Islet of Langerhans (tissue), 1 donor: ENCODE results near the gene SLC6A19.

Source experiments
- FAIRE-seq: peaks from one replicate; lab custom pipeline; 2011; peaks lifted over from hg19 to GRCh38; lab: Jason Lieb, UNC

The SLC6A19 gene

DNA sequence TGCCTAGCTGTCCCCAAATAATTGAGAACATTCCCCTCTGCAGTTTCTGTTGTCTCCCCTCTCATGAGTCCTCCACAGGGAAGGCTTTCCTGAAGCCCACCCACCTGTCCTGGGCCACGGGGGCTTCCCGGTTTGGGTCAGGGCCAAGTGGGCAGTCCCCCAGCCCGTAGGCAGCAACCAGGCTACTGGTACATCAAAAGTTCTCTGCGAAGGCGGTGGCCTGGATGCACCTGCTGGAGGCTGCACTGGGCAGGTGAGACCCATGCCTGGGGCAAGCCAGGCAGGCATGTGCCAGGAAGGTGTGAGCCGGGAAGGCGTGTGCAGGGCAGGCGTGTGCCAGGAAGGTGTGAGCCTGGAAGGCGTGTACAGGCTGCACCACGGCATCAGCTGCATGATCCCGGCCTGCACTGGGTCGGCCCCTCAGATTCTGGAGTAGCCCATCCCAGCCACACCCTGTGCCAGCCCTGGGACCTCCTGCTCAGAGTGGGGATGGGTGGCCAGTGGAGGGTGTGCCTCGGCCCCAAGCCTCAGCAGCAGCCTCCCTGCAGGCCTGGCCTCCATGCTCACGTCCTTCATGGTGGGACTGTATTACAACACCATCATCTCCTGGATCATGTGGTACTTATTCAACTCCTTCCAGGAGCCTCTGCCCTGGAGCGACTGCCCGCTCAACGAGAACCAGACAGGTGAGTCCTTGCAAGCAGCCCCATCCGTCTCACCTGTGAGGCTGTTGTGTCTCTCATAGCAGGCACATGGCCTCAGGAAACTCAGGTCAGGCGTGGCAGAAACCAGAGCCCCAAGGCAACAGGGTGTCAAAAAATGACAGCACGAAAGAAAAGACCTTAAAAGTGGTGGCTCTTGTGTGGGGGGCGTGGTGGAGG is 8.7 kb downstream of the SLC6A19 start:
- FAIRE-seq = no peak

DNA sequence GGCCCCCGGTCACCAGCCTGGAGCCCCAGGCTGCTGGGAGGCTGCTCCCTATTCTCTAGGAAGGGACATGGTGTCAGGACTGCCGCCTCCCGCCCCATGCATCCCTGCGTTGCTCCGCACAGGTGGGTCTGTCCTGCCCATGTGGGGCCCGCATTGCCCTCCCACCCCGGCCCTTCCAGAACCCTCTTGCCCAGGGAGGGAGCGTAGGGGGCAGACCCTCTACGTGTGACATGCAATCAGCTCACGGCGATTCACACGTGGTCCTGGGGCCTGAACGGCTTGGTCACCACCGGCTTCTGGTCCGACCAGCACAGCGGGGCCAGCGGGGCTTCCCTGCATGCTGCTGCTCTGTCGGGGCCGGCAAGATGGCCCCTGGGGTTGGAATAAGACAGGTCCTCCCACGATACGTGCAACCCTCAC is 9.4 kb downstream of the SLC6A19 start:
- FAIRE-seq = no peak

DNA sequence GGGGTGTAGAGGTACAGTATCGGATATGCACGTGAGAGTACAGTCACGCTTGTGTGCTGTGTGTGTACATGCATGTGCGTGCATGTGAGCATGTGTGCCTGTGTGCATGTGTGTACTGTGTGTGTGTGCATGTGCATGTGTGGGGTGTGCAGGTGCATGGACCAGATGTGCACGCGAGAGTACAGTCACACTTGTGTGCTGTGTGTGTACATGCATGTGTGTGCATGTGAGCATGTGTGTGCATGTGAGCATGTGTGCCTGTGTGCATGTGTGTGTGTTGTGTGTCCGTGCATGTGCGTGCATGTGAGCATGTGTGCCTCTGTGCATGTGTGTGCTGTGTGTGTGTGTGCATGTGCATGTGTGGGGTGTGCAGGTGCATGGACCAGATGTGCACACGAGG is 10.3 kb downstream of the SLC6A19 start:
- FAIRE-seq = no peak

DNA sequence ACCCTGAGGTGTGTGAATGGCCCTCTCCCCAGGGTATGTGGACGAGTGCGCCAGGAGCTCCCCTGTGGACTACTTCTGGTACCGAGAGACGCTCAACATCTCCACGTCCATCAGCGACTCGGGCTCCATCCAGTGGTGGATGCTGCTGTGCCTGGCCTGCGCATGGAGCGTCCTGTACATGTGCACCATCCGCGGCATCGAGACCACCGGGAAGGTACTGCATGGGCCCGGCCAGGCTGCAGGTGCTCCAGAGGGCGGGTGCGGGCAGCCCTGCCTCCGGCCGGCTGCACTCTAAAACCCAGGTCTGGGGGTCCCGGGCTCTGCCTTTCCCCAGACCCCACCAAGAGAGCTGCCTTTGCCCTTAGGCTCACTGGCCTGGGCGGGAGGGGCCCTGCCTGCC is 10.9 kb downstream of the SLC6A19 start:
- FAIRE-seq = no peak

DNA sequence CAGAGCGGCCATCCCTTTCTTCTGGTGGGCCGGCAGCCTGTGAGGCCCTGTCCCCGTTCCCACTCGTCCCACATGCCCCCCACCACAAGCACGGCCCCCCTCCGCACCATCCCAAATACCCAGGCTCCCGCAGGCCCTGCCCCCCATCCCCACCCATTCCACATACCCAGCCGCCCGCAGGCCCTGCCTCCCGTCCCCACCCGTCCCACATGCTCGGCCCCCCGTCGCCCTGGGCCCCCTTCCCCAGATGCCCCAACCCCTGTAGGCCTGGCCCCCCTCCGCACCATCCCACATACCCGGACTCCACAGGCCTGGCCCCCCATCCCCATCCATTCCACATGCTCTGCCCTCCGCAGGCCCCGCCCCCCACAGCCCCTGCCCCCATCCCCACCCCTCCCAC is 11.5 kb downstream of the SLC6A19 start:
- no peak for FAIRE-seq

DNA sequence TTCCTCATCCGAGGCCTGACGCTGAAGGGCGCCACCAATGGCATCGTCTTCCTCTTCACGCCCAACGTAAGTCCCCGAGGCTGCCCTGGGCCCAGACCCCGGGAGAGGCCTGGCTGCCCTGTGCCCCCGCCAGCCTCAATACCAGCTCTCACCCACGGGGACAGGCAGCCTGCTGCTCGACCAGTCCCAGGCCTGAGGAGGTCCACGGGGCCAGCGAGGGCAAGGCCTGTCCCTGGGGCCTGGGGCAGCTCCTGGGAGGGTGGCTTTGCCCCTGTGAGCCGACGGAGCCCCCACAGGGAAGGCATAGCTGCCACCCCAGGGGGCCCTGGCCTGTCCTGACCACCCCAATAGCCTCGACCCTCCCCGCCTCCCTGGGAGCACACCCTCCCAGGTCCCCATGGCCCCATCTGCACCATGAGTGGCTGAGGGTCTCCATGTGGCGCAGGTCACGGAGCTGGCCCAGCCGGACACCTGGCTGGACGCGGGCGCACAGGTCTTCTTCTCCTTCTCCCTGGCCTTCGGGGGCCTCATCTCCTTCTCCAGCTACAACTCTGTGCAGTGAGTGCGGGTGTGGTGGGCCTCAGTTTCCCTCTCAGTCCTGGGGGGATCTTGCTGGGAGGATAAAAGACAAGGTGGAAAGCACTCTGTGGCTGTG is 12.2 kb downstream of the SLC6A19 start:
- no peak for FAIRE-seq

DNA sequence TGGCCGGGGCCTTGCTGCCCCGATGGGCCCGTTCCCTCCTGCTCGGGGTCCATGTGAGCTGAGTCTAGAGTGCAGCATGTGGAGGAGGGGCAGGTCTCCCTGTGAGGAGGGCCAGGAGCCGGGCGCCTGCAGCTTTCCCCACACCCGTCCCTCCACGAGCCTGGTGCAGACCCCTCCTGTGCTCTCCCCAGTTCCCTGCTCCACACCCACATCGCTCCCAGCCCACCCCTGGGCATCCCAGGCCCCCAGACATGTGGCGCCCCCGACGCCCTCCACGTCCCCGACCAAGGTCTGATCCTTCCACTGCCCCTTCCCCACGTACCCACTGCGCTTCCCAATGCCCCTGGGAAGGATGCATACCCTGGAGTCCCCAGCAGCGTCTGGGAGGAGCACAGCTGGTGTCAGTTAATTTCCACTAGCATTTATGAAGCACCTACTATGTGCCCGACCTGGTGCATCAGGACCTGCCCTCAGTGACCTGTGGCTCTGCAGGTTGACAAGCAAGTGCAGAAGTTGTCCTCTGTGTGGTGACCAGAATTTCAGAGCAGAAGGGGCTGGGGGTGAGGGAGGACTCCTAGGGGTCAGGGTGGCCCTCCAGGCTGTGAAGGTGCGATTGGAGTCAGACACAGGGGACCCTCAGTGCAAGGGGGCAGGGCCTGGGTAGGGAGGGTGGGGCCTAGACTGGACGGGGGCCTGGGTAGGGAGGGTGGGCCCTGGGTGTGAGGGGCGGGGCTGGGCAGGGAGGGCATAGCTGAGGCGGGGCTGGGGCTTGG is 13.0 kb downstream of the SLC6A19 start:
- FAIRE-seq = no peak

DNA sequence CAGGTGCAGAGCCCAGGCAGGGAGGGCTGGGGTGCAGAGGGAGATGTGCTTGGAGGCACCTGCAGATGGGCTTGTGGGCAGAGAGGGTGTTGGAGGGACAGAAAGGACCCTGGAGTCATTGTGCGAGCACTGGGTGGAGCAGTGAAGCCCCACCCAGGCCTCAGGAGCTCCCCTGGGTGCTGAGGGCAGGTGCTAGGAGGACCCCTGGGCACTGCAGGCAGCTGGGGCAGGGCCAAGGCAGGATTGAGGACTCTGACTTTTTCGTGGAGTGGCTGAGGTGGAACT is 13.5 kb downstream of the SLC6A19 start:
- FAIRE-seq = no peak

DNA sequence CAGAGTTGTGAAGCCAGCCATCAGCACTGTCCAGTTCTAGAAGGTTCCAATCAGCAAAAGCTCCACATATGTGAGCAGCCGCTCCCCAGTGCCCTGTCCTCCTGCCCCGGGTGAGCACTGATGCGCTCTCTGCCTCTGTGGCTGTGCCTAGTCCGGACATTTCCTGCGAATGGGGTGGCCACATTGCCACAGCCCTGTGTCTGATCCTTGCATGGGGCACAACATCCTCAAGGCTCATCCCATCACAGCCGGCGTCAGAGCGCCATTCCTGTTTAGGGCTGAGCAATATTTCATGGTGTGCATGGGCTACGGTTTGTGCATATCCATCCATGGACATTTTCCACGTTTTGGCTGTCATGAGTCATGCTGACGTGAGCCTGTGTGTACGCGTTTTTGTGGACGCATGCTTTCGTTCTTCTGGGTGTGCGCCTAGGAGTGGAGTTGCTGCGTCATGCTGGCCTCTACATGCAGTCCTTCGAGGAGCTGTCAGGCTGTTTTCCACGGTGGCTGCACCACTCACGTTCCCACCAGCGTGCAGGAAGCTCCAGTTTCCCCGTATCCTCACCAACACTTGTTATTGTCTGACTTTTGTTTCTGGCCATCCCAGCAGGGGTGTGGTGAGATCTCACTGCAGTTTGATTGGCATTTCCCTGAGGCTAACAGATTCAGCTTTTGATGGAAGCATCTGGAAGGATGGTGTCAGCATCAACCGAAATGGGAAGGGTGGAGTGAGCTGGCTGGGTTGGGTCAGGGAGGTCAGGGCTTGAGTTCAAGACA is 14.1 kb downstream of the SLC6A19 start:
- no peak for FAIRE-seq

DNA sequence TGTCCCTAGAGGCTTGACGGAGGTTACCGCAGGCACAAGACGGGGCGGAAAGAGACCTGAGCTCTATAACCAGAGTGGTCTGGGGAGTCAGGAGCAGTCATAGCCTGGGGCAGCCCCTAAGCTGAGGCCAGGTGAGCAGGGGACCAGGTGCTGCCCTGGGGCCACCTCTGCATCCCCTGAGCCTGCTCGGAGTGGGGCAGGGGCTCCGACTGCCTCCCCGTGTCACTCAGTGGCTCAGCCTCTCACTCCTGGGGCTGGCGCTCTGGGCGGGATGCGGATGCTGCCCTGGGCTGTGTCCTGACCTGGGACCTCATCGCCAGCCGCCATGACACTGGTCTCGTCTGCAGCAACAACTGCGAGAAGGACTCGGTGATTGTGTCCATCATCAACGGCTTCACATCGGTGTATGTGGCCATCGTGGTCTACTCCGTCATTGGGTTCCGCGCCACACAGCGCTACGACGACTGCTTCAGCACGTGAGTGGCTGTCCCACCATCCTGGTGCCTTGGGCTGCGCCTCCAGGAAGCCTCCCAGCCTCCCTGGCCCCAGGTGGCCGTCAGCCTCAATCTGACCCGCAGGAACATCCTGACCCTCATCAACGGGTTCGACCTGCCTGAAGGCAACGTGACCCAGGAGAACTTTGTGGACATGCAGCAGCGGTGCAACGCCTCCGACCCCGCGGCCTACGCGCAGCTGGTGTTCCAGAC is 15.0 kb downstream of the SLC6A19 start:
- FAIRE-seq = no peak

DNA sequence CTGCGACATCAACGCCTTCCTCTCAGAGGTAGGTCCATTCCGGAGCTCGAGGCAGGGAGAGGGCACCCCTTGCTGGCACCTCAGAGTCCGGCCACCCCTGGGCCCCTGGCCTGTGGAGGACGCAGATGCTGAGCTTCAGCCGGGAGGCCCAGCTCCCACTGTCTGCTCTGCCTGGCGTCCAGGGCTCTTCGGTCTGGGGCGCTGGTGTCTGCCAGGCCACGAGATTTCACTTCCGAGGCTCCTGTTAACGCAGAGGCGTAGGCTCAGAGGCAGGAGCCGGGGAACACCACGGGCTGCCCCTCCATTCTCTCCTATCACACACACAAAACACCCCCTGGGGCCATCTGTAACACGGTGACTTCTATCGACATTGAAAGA is 15.5 kb downstream of the SLC6A19 start:
- FAIRE-seq = no peak

DNA sequence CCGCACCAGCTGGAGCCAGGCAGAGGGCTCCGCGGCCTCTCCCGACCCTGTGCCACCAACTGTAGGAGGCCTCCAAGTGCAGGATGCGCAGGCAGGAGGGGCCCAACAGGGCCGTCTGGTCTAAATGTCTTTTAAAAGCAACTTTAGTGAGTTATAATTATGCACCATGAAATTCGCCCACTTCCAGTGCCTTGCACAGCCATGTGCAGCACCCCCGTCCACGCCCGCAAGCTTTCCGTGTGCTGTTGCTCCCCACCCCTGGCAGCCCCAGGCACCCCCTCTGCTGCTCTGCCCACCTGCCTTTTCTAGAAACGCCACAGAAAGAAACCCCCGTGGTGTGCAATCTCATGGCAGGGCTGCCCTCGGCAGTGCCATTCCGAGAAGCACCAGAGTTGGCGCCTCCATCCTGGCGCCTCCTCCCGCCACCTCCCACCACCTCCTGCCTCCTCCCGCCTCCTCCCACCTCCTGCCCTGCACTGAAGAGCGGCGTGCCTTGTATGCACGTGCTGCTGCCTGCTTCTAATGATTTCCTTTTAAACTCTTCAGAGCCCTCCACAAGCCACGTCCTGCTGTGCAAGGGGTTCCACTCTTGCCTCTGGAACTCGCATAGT is 16.3 kb downstream of the SLC6A19 start:
- no peak for FAIRE-seq

DNA sequence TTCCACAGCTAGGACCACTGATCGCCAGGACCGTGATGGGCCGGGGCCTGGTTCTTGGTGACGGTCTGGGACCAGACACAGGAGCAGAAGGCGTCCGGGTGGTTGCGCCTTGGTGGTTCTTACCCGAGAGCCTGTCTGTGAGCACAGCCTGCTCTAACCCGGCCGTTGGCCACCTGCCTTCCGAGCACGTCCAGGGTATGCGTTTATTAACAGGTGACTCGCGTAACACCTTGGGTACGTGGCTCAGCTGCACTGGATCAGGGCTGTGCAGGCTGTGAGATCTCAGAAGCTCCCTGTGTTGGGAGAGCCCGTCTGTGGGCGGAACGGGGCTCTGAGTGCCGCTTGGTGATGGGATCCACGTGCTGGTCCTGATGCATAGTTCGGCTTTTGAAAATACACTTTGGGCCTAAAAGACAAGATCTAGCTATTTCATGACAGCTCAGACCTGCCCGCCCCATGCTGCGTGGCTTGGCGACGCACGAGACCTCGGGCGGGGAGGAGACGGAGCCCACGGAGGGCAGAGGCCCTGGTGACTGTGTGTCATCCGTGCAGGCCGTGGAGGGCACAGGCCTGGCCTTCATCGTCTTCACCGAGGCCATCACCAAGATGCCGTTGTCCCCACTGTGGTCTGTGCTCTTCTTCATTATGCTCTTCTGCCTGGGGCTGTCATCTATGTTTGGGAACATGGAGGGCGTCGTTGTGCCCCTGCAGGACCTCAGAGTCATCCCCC is 17.1 kb downstream of the SLC6A19 start:
- FAIRE-seq = no peak

DNA sequence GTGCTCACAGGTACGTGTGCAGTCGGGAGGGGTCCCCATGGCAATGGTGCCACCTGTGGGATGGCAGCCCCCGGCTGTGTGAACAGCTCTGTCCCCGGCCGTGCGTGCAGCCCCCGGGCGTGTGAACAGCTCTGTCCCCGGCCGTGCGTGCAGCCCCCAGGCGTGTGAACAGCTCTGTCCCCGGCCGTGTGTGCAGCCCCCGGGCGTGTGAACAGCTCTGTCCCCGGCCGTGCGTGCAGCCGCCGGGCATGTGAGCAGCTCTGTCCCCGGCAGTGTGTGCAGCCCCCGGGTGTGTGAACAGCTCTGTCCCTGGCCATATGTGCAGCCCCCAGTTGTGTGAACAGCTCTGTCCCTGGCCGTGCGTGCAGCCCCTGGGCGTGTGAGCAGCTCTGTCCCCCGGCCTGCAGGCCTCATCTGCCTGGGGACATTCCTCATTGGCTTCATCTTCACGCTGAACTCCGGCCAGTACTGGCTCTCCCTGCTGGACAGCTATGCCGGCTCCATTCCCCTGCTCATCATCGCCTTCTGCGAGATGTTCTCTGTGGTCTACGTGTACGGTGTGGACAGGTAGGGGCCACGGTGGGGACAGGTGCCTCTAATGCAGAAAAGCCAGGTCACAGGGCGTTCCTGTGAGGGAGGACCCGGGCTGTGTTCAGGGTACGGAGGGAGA is 17.8 kb downstream of the SLC6A19 start:
- FAIRE-seq = no peak

DNA sequence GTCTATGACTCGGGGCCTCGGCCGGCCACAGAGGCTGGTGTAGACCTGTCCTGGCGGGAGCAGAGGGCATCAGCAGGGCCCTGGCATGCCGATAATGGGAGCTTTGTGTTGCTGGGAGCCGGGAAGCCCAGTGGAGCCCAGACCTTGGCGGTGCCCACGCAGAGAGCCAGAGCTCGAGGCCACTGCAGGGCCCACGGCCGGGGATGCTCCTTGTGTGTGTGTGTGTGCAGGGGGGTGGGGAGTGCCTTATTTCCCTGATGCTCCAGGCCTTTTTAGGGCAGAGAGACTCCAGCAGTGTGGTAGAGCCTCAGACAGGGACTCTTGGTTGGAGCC is 18.3 kb downstream of the SLC6A19 start:
- FAIRE-seq = no peak

DNA sequence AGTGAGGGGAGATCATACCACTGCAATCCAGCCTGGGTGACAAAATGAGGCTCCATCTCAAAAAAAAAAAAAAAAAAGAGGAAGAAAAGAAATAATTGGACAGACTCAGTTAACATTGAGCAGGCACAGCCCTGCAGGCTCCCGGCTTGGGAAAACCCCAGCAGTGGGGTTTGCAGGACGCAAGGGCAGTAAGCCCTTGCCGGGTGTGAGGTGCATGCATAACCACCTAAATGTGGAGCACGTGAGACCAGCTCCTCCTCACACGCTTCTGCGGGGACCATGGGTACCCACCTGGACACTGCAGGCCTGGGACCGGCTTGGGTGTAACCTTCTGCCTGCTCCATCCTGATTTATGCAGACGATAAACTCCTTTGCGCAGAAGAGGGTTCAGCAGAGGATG is 19.0 kb downstream of the SLC6A19 start:
- FAIRE-seq = no peak

DNA sequence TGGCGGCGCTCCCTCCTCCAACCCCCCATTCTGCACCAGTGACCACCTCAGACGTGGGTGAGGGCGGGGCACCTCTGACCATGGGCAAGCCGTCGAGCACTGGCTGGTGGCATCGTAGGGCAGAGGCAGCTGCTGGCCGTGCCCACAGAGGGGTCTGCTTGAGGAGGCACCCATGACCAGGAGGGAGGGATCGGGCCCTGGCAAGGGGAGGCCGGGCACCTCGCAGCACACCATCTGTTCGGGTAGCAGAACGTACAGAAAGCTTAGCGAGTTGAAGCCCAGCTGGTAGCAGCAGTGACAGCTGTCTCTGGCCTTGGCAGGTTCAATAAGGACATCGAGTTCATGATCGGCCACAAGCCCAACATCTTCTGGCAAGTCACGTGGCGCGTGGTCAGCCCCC is 19.4 kb downstream of the SLC6A19 start:
- no peak for FAIRE-seq

DNA sequence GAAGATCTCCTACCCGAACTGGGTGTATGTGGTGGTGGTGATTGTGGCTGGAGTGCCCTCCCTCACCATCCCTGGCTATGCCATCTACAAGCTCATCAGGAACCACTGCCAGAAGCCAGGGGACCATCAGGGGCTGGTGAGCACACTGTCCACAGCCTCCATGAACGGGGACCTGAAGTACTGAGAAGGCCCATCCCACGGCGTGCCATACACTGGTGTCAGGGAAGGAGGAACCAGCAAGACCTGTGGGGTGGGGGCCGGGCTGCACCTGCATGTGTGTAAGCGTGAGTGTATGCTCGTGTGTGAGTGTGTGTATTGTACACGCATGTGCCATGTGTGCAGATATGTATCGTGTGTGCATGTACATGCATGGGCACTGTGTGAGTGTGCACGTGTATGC is 20.3 kb downstream of the SLC6A19 start:
- no peak for FAIRE-seq

DNA sequence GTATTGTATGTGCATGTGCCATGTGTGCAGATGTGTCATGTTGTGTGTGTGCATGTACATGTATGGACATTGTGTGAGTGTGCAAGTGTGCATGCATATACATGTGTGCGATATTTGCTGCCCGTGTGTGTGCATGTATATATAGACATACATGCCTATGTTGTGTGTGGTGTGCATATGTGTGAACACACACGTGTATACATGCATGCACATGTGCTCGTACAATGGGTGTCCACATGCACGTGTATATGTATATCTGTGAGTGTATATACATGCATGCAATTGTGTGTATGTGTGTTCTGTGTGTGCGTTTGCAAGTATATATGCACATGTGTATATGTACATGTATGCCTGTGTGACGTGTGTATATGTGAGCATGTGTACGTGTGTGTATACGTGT is 20.8 kb downstream of the SLC6A19 start:
- no peak for FAIRE-seq

DNA sequence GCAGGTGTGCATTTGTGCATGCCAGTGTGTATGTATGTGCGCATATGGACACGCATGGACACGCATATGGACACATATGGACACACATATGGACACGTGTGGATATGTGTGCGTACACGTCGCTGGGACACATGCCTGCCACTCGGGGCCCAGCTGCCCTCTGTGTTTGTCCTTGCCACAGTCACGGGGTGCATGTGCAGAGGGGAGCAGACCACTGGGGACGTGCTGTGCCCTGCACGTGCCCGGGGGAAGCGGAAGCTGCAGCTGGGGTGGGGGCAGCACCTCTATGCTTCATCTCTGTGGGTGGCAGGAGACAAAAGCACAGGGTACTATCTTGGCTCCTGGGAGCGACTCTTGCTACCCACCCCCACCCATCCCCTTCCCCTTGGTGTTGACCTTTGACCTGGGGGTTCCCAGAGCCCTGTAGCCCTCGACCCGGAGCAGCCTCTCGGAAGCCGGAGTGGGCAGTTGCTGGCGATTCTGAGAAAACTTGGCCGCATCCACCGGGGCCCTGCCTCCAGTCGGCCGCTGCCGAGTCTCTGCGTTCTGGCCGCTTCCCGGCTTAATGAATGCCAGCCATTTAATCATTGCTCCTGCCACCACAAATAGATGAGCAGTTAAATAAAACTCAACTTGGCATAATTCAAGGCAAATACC is 21.4 kb downstream of the SLC6A19 start:
- no peak for FAIRE-seq
